H1 (cell line): Measurements from ENCODE around the gene ZNF469. TPM values are rescaled to one million over a fixed set of nuclear protein-coding genes. Genes with fewer than 3 reads are reported as not detected.

Experiments
- CHD1 ChIP-seq: IDR thresholded peaks from 2 replicates; pipeline ENCODE4 v1.6.1; 2012; ENCODE audit warnings: low read depth, low read length, improper control_type of control experiment
- CTBP2 ChIP-seq: IDR thresholded peaks from 2 replicates; pipeline ENCODE4 v1.7.0; 2011; ENCODE audit warnings: borderline replicate concordance, mild to moderate bottlenecking, moderate library complexity, mixed read lengths, low read length; ENCODE audit not compliant: insufficient read depth, insufficient read length
- POLR2A ChIP-seq, 2 experiments: IDR thresholded peaks; 1 replicate in 1 of 2; 2 replicates in 1 of 2; pipeline ENCODE4 v1.6.1; 2011; ENCODE audit warnings: low read depth in 2 of 2, low read length in 2 of 2, mild to moderate bottlenecking in 2 of 2; ENCODE audit errors: control extremely low read depth in 1 of 2
- POU5F1 ChIP-seq: IDR thresholded peaks from 2 replicates; pipeline ENCODE4 v1.6.1; 2011; ENCODE audit warnings: low read depth, mild to moderate bottlenecking, low read length, moderate library complexity
- RBBP5 ChIP-seq: IDR thresholded peaks from 2 replicates; pipeline ENCODE4 v1.7.1; 2012; ENCODE audit warnings: low read depth, mild to moderate bottlenecking, inconsistent platforms, low read length, moderate library complexity, borderline replicate concordance
- SAP30 ChIP-seq: fragments of 300-600 bp; sonication (generic); IDR thresholded peaks from 2 replicates; pipeline ENCODE4 v1.7.1; 2012; ENCODE audit warnings: low read length, moderate library complexity, mild to moderate bottlenecking, inconsistent platforms; ENCODE audit not compliant: insufficient read depth, insufficient replicate concordance
- SIRT6 ChIP-seq: IDR thresholded peaks from one replicate; pipeline ENCODE4 v1.7.1; 2012; ENCODE audit warnings: low read length, inconsistent platforms
- polyA plus RNA-seq, 7 experiments: library from polyadenylated mRNA; depleted of rRNA in 3 of 7; stranded (reverse) in 5 of 7; unstranded in 2 of 7; fragments of >200 nt in 5 of 7; fragments of 200-250 nt in 2 of 7; gene quantifications; 1 replicate in 5 of 7; 2 replicates in 1 of 7; 4 replicates in 1 of 7; pipeline versions ENCODE4 v1.2.1 to v1.2.3, GENCODE V29; 2011 to 2013; ENCODE audit warnings: missing spikeins in 2 of 7, mixed read lengths in 2 of 7
- total RNA-seq: library from RNA; stranded (reverse); fragmentation: NEBNext Ultra II Directional; extraction: Animal tissue kit (Norgen Biotek cat#: 25700); gene quantifications from 2 replicates; pipeline ENCODE4 v1.2.1, GENCODE V29; 2021
- TF ChIP-seq, protein P1 (sequence below): IDR thresholded peaks from 2 replicates; pipeline ENCODE4 v1.6.1; 2012; ENCODE audit warnings: low read length, inconsistent platforms
- TF ChIP-seq, protein P2 (sequence below): fragments of 300-600 bp; sonication (generic); IDR thresholded peaks from 2 replicates; pipeline ENCODE4 v1.7.1; 2012; ENCODE audit warnings: low read length, moderate library complexity, mild to moderate bottlenecking, inconsistent platforms; ENCODE audit not compliant: insufficient replicate concordance

The ZNF469 gene
- total and polyA plus RNA-seq, 2 of the 8 experiments (the other 6 are each of a cell fraction or from before 2014, with no cell fraction given), result 0.30 to 1.8 TPM

GRCh38 chr16:88355389-88356123 lies 27.2 kb upstream of the ZNF469 start (continued):
- TF ChIP-seq, protein P1, sequence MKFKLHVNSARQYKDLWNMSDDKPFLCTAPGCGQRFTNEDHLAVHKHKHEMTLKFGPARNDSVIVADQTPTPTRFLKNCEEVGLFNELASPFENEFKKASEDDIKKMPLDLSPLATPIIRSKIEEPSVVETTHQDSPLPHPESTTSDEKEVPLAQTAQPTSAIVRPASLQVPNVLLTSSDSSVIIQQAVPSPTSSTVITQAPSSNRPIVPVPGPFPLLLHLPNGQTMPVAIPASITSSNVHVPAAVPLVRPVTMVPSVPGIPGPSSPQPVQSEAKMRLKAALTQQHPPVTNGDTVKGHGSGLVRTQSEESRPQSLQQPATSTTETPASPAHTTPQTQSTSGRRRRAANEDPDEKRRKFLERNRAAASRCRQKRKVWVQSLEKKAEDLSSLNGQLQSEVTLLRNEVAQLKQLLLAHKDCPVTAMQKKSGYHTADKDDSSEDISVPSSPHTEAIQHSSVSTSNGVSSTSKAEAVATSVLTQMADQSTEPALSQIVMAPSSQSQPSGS, result no peak
- TF ChIP-seq RBBP5, result no peak
- no peak for TF ChIP-seq SIRT6
- no peak for TF ChIP-seq CTBP2
- no peak for TF ChIP-seq POLR2A (IDR thresholded peaks at IDR 0.05; ENCODE audit: control extremely low read depth in 1 of 2, low read depth in 2 of 2, low read length in 2 of 2)
- TF ChIP-seq SAP30, result no peak
- no peak for TF ChIP-seq POU5F1
- TF ChIP-seq, protein P2, sequence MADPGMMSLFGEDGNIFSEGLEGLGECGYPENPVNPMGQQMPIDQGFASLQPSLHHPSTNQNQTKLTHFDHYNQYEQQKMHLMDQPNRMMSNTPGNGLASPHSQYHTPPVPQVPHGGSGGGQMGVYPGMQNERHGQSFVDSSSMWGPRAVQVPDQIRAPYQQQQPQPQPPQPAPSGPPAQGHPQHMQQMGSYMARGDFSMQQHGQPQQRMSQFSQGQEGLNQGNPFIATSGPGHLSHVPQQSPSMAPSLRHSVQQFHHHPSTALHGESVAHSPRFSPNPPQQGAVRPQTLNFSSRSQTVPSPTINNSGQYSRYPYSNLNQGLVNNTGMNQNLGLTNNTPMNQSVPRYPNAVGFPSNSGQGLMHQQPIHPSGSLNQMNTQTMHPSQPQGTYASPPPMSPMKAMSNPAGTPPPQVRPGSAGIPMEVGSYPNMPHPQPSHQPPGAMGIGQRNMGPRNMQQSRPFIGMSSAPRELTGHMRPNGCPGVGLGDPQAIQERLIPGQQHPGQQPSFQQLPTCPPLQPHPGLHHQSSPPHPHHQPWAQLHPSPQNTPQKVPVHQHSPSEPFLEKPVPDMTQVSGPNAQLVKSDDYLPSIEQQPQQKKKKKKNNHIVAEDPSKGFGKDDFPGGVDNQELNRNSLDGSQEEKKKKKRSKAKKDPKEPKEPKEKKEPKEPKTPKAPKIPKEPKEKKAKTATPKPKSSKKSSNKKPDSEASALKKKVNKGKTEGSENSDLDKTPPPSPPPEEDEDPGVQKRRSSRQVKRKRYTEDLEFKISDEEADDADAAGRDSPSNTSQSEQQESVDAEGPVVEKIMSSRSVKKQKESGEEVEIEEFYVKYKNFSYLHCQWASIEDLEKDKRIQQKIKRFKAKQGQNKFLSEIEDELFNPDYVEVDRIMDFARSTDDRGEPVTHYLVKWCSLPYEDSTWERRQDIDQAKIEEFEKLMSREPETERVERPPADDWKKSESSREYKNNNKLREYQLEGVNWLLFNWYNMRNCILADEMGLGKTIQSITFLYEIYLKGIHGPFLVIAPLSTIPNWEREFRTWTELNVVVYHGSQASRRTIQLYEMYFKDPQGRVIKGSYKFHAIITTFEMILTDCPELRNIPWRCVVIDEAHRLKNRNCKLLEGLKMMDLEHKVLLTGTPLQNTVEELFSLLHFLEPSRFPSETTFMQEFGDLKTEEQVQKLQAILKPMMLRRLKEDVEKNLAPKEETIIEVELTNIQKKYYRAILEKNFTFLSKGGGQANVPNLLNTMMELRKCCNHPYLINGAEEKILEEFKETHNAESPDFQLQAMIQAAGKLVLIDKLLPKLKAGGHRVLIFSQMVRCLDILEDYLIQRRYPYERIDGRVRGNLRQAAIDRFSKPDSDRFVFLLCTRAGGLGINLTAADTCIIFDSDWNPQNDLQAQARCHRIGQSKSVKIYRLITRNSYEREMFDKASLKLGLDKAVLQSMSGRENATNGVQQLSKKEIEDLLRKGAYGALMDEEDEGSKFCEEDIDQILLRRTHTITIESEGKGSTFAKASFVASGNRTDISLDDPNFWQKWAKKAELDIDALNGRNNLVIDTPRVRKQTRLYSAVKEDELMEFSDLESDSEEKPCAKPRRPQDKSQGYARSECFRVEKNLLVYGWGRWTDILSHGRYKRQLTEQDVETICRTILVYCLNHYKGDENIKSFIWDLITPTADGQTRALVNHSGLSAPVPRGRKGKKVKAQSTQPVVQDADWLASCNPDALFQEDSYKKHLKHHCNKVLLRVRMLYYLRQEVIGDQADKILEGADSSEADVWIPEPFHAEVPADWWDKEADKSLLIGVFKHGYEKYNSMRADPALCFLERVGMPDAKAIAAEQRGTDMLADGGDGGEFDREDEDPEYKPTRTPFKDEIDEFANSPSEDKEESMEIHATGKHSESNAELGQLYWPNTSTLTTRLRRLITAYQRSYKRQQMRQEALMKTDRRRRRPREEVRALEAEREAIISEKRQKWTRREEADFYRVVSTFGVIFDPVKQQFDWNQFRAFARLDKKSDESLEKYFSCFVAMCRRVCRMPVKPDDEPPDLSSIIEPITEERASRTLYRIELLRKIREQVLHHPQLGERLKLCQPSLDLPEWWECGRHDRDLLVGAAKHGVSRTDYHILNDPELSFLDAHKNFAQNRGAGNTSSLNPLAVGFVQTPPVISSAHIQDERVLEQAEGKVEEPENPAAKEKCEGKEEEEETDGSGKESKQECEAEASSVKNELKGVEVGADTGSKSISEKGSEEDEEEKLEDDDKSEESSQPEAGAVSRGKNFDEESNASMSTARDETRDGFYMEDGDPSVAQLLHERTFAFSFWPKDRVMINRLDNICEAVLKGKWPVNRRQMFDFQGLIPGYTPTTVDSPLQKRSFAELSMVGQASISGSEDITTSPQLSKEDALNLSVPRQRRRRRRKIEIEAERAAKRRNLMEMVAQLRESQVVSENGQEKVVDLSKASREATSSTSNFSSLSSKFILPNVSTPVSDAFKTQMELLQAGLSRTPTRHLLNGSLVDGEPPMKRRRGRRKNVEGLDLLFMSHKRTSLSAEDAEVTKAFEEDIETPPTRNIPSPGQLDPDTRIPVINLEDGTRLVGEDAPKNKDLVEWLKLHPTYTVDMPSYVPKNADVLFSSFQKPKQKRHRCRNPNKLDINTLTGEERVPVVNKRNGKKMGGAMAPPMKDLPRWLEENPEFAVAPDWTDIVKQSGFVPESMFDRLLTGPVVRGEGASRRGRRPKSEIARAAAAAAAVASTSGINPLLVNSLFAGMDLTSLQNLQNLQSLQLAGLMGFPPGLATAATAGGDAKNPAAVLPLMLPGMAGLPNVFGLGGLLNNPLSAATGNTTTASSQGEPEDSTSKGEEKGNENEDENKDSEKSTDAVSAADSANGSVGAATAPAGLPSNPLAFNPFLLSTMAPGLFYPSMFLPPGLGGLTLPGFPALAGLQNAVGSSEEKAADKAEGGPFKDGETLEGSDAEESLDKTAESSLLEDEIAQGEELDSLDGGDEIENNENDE, result no peak
- no peak for TF ChIP-seq CHD1
